ENCODE measurements around the gene OR10A3.

Gene OR10A3

DNA sequence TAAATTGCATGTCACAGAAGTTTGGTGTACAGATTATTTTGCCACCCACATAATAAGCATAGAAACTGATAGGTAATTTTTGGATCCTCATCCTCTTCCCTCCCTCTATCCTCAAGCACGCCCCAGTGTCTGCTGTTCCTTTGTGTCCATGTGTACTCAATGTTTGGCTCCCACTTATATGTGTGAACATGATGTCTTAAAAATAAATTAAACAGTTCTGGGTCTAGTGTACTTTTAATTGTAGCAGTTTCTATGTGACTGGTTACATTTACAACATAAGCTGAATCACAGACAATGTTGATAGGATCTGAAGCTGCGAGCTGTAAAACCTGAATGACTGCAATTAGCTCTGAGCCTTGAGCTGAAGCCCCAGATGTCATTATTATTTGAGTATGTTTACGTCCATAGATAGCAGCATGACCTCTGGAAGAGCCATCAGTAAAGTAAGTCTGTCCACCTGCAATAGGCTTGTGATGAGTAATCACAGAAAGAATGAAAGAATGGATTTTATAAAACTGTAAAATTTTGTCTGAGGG is 40.1 kb downstream of the OR10A3 start:
- TF ChIP-seq, protein P1, sequence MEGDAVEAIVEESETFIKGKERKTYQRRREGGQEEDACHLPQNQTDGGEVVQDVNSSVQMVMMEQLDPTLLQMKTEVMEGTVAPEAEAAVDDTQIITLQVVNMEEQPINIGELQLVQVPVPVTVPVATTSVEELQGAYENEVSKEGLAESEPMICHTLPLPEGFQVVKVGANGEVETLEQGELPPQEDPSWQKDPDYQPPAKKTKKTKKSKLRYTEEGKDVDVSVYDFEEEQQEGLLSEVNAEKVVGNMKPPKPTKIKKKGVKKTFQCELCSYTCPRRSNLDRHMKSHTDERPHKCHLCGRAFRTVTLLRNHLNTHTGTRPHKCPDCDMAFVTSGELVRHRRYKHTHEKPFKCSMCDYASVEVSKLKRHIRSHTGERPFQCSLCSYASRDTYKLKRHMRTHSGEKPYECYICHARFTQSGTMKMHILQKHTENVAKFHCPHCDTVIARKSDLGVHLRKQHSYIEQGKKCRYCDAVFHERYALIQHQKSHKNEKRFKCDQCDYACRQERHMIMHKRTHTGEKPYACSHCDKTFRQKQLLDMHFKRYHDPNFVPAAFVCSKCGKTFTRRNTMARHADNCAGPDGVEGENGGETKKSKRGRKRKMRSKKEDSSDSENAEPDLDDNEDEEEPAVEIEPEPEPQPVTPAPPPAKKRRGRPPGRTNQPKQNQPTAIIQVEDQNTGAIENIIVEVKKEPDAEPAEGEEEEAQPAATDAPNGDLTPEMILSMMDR (IDR thresholded peaks at IDR 0.05; ENCODE audit: low read depth, low read length), result no peak
- no peak for DNase-seq (ENCODE audit: extremely low read depth, low read depth)

DNA sequence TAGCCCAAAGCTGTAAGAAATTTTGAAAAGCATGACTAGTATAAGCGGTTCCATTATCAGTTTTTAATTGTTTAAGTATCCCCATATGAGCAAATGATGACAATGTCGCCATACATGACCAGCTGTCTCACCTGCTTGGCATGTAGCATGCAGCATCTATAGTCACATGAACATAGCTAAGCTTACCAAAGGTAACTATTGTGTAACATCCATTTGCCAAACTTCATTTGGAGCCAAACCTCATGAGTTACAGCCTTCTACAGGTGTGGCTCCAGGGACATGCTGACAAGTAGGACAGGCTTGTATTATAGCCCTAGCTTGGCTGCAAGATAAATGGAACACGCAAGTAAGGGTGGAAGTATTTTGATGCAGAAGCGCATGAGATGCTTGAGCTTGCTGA is 40.8 kb downstream of the OR10A3 start:
- no peak for DNase-seq (ENCODE audit: extremely low read depth, low read depth)
- TF ChIP-seq, protein P1 (IDR thresholded peaks at IDR 0.05; ENCODE audit: low read depth, low read length), result no peak

DNA sequence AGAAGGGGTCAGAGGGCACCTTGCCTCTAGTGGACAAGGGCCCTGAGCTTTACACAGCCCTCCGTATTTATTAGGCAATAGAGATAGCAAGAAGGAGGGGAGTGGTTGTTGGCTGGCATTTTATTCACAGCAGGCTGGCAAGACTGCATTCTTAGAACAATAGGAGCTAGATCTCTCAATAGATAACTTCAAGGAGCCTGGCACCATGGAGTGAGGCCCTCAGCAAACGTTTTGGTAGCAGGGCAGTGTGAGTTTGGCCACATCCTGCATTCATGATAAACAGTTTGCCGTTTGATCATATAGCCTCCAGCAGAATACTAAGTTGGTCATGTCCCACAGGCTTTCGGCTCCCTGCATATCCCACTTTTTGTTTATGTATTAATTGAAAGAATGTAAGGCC is 42.1 kb downstream of the OR10A3 start:
- TF ChIP-seq, protein P1 (IDR thresholded peaks at IDR 0.05; ENCODE audit: low read depth, low read length), result no peak
- no peak for DNase-seq (ENCODE audit: extremely low read depth, low read depth)

DNA sequence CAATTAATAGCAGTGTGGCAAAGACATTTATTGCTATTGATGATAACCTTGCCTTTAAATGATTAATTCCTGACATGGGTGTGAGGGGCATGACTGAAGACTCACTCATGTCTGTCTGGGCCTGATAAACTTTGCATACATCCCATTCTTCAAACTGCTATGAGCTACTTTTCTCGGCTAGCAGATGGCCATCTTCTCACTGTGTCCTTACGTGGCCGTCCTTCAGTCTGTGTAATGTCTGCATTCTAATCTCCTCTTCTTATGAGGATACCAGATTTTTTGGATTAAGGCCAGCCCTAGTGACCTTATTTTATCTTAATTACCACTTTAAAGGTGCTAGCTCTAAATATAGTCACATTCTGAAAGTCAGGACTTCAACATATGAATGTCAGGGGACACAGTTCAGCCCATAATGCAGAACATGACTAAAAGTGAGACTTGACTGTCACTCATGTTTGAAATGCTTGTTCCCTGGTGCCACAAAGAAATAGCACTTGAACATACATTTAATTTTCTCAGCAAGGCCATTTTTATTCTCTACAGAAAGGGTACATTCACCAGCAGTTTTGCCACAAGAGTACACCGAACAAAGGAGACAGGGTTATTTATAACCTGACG is 42.7 kb downstream of the OR10A3 start:
- DNase-seq (ENCODE audit: extremely low read depth, low read depth), result no peak
- TF ChIP-seq, protein P1 (IDR thresholded peaks at IDR 0.05; ENCODE audit: low read depth, low read length), result no peak

DNA sequence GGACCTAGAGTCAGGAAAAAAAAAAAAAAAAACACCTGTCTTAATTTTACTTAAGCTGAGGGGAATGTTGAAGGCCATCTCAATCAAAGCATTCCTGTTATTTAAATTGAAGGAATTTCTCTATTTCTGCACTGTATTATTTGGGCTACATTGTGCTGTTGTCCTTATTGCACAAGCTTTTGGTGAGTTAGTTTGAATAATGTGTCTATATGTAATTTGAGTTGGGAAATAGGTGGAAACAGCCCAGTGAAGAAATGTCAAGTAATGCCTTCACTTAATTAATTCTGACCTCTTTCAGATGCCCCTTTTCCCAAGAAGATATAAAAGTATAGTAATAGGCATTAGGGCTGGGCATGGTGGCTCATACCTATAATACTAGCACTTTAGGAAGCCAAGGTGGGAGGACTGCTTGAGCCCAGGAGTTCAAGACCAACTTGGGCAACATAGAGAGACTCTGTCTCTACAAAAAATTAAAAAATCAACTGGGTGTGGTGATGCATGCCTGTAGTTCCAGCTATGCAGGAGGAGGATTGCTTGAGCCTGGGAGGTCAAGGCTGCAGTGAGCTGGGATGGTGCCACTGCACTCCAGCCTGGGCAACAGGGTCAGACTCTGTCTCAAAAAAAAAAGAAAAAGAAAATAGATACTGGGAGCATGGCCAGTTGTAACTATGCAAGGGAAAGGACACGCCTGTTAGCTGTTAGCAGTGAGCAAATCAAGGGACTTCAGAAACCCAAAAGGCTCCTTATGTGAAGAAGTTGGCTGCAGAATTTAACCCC is 45.3 kb downstream of the OR10A3 start:
- TF ChIP-seq, protein P1 (IDR thresholded peaks at IDR 0.05; ENCODE audit: low read depth, low read length), result no peak
- no peak for DNase-seq (ENCODE audit: extremely low read depth, low read depth)

DNA sequence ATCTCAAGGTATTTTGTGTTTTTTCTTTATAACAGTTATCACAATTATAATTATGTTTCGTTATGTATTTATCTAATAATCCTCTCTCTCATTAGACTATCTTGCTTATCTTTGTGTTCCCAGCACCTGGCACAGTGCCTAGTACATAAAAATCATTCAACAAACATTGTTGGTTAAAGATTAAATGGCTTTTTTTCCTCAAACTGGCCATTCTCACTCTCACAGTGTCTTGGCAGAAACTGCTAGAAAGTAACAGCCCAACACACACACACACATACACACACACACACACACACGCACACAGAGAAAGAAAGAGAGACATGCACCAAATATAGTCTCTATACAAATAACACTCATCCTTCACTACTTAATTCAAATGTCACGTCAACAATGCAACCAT is 47.3 kb downstream of the OR10A3 start:
- TF ChIP-seq, protein P1 (IDR thresholded peaks at IDR 0.05; ENCODE audit: low read depth, low read length), result no peak
- DNase-seq (ENCODE audit: extremely low read depth, low read depth), result no peak

DNA sequence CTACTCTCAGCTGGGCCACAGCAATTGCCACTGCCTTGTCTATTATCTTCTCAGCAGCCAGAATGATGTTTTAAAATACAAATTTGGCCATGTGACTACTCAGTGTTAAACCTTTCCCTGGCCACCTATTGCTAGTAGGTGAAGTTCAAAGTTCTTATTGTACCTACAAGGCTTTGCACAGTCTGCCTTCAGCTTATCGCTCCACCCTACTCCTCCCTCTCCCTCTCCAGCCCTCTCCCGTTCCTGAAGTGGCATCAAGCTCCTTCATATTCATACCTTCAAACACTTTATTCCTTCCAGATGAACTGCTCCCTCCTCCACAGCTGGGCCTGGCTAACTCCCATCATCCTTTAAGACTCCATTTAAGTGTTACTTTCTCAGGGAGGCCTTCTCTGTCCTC is 47.7 kb downstream of the OR10A3 start:
- no peak for DNase-seq (ENCODE audit: extremely low read depth, low read depth)
- TF ChIP-seq, protein P1 (IDR thresholded peaks at IDR 0.05; ENCODE audit: low read depth, low read length), result no peak
